ENCODE measurements around the gene MTCL1. TPM values are rescaled to one million over a fixed set of nuclear protein-coding genes. Genes with fewer than 3 reads are reported as not detected.

MTCL1 gene
- polyA plus RNA-seq, 1 experiment, result 56.6 TPM

- no peak for DNase-seq (ENCODE audit: low read depth, low spot score)
- CTCF ChIA-PET, result no interaction called here
- Histone ChIP-seq H3K4me3 (ENCODE audit: low read depth, low read length) (no peak overlapping the region), H3K9me3 (ENCODE audit: control insufficient read depth, insufficient read depth, low read length) (peaks cover 8% of the 10 kb centered on the region; the same call in 1 of the 2 replicates), H3K27ac (ENCODE audit: low read depth, low read length) (peak overlapping the region; percentile 39), H3K27me3 (ENCODE audit: control insufficient read depth, insufficient read depth, low read length) (no peaks in the 10 kb centered on the region)
- TF ChIP-seq CTCF (IDR thresholded peaks at IDR 0.05; ENCODE audit: low read depth, low read length), result no peak
- POLR2A ChIA-PET, result no interaction called here
Observed at GRCh38 chr18:8828798-8829197, 123.4 kb downstream of the MTCL1 start.

- POLR2A ChIA-PET, result no interaction called here
- no peak for DNase-seq (ENCODE audit: low read depth, low spot score)
- H3K4me3 ChIP-seq (ENCODE audit: low read depth, low read length), result no peak overlapping the region
- CTCF ChIA-PET, result interaction anchor here (1.2 kb wide), 1 partner anchor 158 kb away, joined by 4 read pairs; no protein-coding TSS in a partner anchor
- no peak overlapping the region for H3K27ac ChIP-seq (ENCODE audit: low read depth, low read length)
- H3K9me3 ChIP-seq (ENCODE audit: control insufficient read depth, insufficient read depth, low read length), result peaks cover 8% of the 10 kb centered on the region; the same call in 1 of the 2 replicates
- H3K27me3 ChIP-seq (ENCODE audit: control insufficient read depth, insufficient read depth, low read length), result no peaks in the 10 kb centered on the region
- no peak for TF ChIP-seq CTCF (IDR thresholded peaks at IDR 0.05; ENCODE audit: low read depth, low read length)
Observed at GRCh38 chr18:8830067-8831060, 125.0 kb downstream of the MTCL1 start.

- no peak for TF ChIP-seq CTCF (IDR thresholded peaks at IDR 0.05; ENCODE audit: low read depth, low read length)
- Histone ChIP-seq H3K27me3 (ENCODE audit: control insufficient read depth, insufficient read depth, low read length) (no peaks in the 10 kb centered on the region), H3K4me3 (ENCODE audit: low read depth, low read length) (no peak overlapping the region), H3K27ac (ENCODE audit: low read depth, low read length) (no peak overlapping the region), H3K9me3 (ENCODE audit: control insufficient read depth, insufficient read depth, low read length) (peaks cover 8% of the 10 kb centered on the region; the same call in 1 of the 2 replicates)
- ChIA-PET POLR2A (no interaction called here), CTCF (interaction anchor here (1.1 to 1.2 kb wide), 2 partner anchors 11 to 157 kb away, joined by 4 read pairs; no protein-coding TSS in a partner anchor)
- DNase-seq (ENCODE audit: low read depth, low spot score), result no peak
Observed at GRCh38 chr18:8831112-8831511, 125.8 kb downstream of the MTCL1 start.

GRCh38 chr18:8831531-8831930, 126.2 kb downstream of the MTCL1 start:
- Histone ChIP-seq H3K4me3 (ENCODE audit: low read depth, low read length) (no peak overlapping the region), H3K27ac (ENCODE audit: low read depth, low read length) (no peak overlapping the region), H3K27me3 (ENCODE audit: control insufficient read depth, insufficient read depth, low read length) (no peaks in the 10 kb centered on the region), H3K9me3 (ENCODE audit: control insufficient read depth, insufficient read depth, low read length) (peaks cover 9% of the 10 kb centered on the region; the same call in 1 of the 2 replicates)
- no peak for TF ChIP-seq CTCF (IDR thresholded peaks at IDR 0.05; ENCODE audit: low read depth, low read length)
- no peak for DNase-seq (ENCODE audit: low read depth, low spot score)
- ChIA-PET POLR2A (no interaction called here), CTCF (interaction anchor here (1.1 to 1.2 kb wide), 2 partner anchors 11 to 156 kb away, joined by 4 read pairs; no protein-coding TSS in a partner anchor)

GRCh38 chr18:8833480-8833879, 128.1 kb downstream of the MTCL1 start:
- Histone ChIP-seq H3K9me3 (ENCODE audit: control insufficient read depth, insufficient read depth, low read length) (peaks cover 16% of the 10 kb centered on the region), H3K27ac (ENCODE audit: low read depth, low read length) (no peak overlapping the region), H3K4me3 (ENCODE audit: low read depth, low read length) (no peak overlapping the region), H3K27me3 (ENCODE audit: control insufficient read depth, insufficient read depth, low read length) (no peaks in the 10 kb centered on the region)
- POLR2A ChIA-PET, result no interaction called here
- CTCF ChIA-PET, result interaction anchor here (0.8 kb wide), 2 partner anchors 154 to 180 kb away, joined by 3 read pairs; no protein-coding TSS in a partner anchor
- no peak for TF ChIP-seq CTCF (IDR thresholded peaks at IDR 0.05; ENCODE audit: low read depth, low read length)
- DNase-seq (ENCODE audit: low read depth, low spot score), result no peak

All from AG04450 (cell line).